ENCODE data around the gene WIPF3. TPM values are rescaled to one million over a fixed set of nuclear protein-coding genes. Genes with fewer than 3 reads are reported as not detected.

Gene WIPF3
- total RNA-seq, 2 donors from 2014 or later, result 5.2 to 7.2 TPM

- H3K9me3 ChIP-seq (ENCODE audit: control insufficient read depth, low read length), result peaks cover 26% of the 10 kb centered on the region
- 96 to 100% methylated on average over 1 to 2 of the region's 2 CpGs for WGBS, 2 experiments (ENCODE audit: insufficient coverage in 1 of 2, insufficient read length in 1 of 2)
- DNase-seq, result no peak
- no peaks in the 10 kb centered on the region for H3K27me3 Mint-ChIP-seq (ENCODE audit: insufficient read depth)
- no peaks in the 10 kb centered on the region for H3K27me3 ChIP-seq (ENCODE audit: control insufficient read depth, insufficient read depth, low read length, poor library complexity, severe bottlenecking)
- no peaks in the 10 kb centered on the region for H3K4me1 Mint-ChIP-seq
- TF ChIP-seq CTCF (conservative IDR thresholded peaks at IDR 0.05), result no peak
- no peak overlapping the region for H3K27ac Mint-ChIP-seq
- H3K9me3 Mint-ChIP-seq, result peaks cover 21% of the 10 kb centered on the region
- no peak overlapping the region for H3K9ac ChIP-seq (ENCODE audit: extremely low read depth, low read length, poor library complexity, severe bottlenecking)
- H3K4me3 ChIP-seq (ENCODE audit: low read length), result no peak overlapping the region
- peaks cover 89% of the 10 kb centered on the region for H3K36me3 Mint-ChIP-seq (ENCODE audit: low read depth)
- no peak overlapping the region for H3K27ac ChIP-seq (ENCODE audit: low read depth, low read length)
- H3K4me1 ChIP-seq (ENCODE audit: control insufficient read depth, insufficient read depth, low read length), result no peaks in the 10 kb centered on the region
- peaks cover 82% of the 10 kb centered on the region for H3K36me3 ChIP-seq (ENCODE audit: control insufficient read depth, insufficient read depth, low read length)
- H3K4me3 Mint-ChIP-seq, result no peak overlapping the region
Observed at GRCh38 chr7:29935111-29935510, 128.8 kb downstream of the WIPF3 start.

GRCh38 chr7:29937132-29937531 is 130.8 kb downstream of the WIPF3 start:
- Histone ChIP-seq H3K4me1 (ENCODE audit: control insufficient read depth, insufficient read depth, low read length) (no peaks in the 10 kb centered on the region), H3K27me3 (ENCODE audit: control insufficient read depth, insufficient read depth, low read length, poor library complexity, severe bottlenecking) (no peaks in the 10 kb centered on the region), H3K9me3 (ENCODE audit: control insufficient read depth, low read length) (peaks cover 35% of the 10 kb centered on the region), H3K27ac (ENCODE audit: low read depth, low read length) (no peak overlapping the region), H3K36me3 (ENCODE audit: control insufficient read depth, insufficient read depth, low read length) (peaks cover 89% of the 10 kb centered on the region), H3K4me3 (ENCODE audit: low read length) (no peak overlapping the region), H3K9ac (ENCODE audit: extremely low read depth, low read length, poor library complexity, severe bottlenecking) (no peak overlapping the region)
- Mint-ChIP-seq H3K4me1 (no peaks in the 10 kb centered on the region), H3K27me3 (ENCODE audit: insufficient read depth) (no peaks in the 10 kb centered on the region), H3K4me3 (no peak overlapping the region), H3K27ac (no peak overlapping the region), H3K36me3 (ENCODE audit: low read depth) (peaks cover 90% of the 10 kb centered on the region), H3K9me3 (peaks cover 23% of the 10 kb centered on the region)
- TF ChIP-seq CTCF (conservative IDR thresholded peaks at IDR 0.05), result no peak
- WGBS, 2 experiments (ENCODE audit: insufficient coverage in 1 of 2, insufficient read length in 1 of 2), result 83 to 100% methylated on average over 2 to 3 of the region's 3 CpGs
- no peak for DNase-seq

- H3K36me3 ChIP-seq (ENCODE audit: control insufficient read depth, insufficient read depth, low read length), result peaks cover 95% of the 10 kb centered on the region
- no peaks in the 10 kb centered on the region for H3K27me3 Mint-ChIP-seq (ENCODE audit: insufficient read depth)
- no peak overlapping the region for H3K27ac ChIP-seq (ENCODE audit: low read depth, low read length)
- no peak for TF ChIP-seq CTCF (conservative IDR thresholded peaks at IDR 0.05)
- no peak for DNase-seq
- H3K27me3 ChIP-seq (ENCODE audit: control insufficient read depth, insufficient read depth, low read length, poor library complexity, severe bottlenecking), result no peaks in the 10 kb centered on the region
- H3K9me3 ChIP-seq (ENCODE audit: control insufficient read depth, low read length), result peaks cover 35% of the 10 kb centered on the region
- 100% methylated on average over 2 of the region's 2 CpGs; no CpG with 5 or more reads in 1 of the 2 experiments for WGBS, 2 experiments (ENCODE audit: insufficient coverage in 1 of 2, insufficient read length in 1 of 2)
- H3K27ac Mint-ChIP-seq, result no peak overlapping the region
- no peaks in the 10 kb centered on the region for H3K4me1 Mint-ChIP-seq
- H3K4me3 Mint-ChIP-seq, result no peak overlapping the region
- H3K9me3 Mint-ChIP-seq, result peaks cover 23% of the 10 kb centered on the region
- peaks cover 95% of the 10 kb centered on the region for H3K36me3 Mint-ChIP-seq (ENCODE audit: low read depth)
- no peak overlapping the region for H3K4me3 ChIP-seq (ENCODE audit: low read length)
- H3K9ac ChIP-seq (ENCODE audit: extremely low read depth, low read length, poor library complexity, severe bottlenecking), result no peak overlapping the region
- H3K4me1 ChIP-seq (ENCODE audit: control insufficient read depth, insufficient read depth, low read length), result no peaks in the 10 kb centered on the region
Observed at GRCh38 chr7:29940199-29940598, 133.9 kb downstream of the WIPF3 start.

Data from endodermal cell (in vitro differentiated cells).